ENCODE results near the gene CCN5. TPM values are rescaled to one million over a fixed set of nuclear protein-coding genes. Genes with fewer than 3 reads are reported as not detected.

The CCN5 gene
- total RNA-seq, 6 experiments from 2014 or later, result 0.92 to 6.1 (median 1.5) TPM

GRCh38 chr20:44702776-44703175 lies 12.4 kb upstream of the CCN5 start:
- no peaks in the 10 kb centered on the region for H3K27me3 ChIP-seq
- 15% methylated on average over 5 of the region's 9 CpGs for WGBS (ENCODE audit: insufficient coverage, low coverage, low lambda C conversion rate, missing lambda C conversion rate)
- no peaks in the 10 kb centered on the region for H3K36me3 ChIP-seq
- intact Hi-C loops (cut with DNase I), result no loop called here
- no peaks in the 10 kb centered on the region for H3K4me1 ChIP-seq
- H3K27ac ChIP-seq, result no peak overlapping the region
- H3K4me3 ChIP-seq, result no peak overlapping the region
- H3K9me3 ChIP-seq, result no peaks in the 10 kb centered on the region
- TF ChIP-seq POLR2A (IDR thresholded peaks at IDR 0.05) (no peak), CTCF (IDR thresholded peaks at IDR 0.05) (no peak)
- DNase-seq, result peak in 2 of 3 donors; percentile 39 to 56
- peak; percentile 52 to 71 (median 54) for ATAC-seq

GRCh38 chr20:44703183-44703925 lies 11.8 kb upstream of the CCN5 start:
- DNase-seq, result no peak
- no peaks in the 10 kb centered on the region for H3K27me3 ChIP-seq
- intact Hi-C loops (cut with DNase I), result no loop called here
- TF ChIP-seq CTCF (IDR thresholded peaks at IDR 0.05), result no peak
- TF ChIP-seq POLR2A (IDR thresholded peaks at IDR 0.05), result no peak
- no peaks in the 10 kb centered on the region for H3K36me3 ChIP-seq
- H3K4me3 ChIP-seq, result no peak overlapping the region
- WGBS (ENCODE audit: insufficient coverage, low coverage, low lambda C conversion rate, missing lambda C conversion rate), result 73% methylated on average over 8 of the region's 12 CpGs
- ATAC-seq, result no peak
- H3K9me3 ChIP-seq, result no peaks in the 10 kb centered on the region
- no peaks in the 10 kb centered on the region for H3K4me1 ChIP-seq
- no peak overlapping the region for H3K27ac ChIP-seq

- DNase-seq (no peak), ATAC-seq (no peak)
- intact Hi-C loops (cut with DNase I), result no loop called here
- H3K4me1 ChIP-seq, result no peaks in the 10 kb centered on the region
- no peak for TF ChIP-seq POLR2A (IDR thresholded peaks at IDR 0.05)
- TF ChIP-seq CTCF (IDR thresholded peaks at IDR 0.05), result no peak
- 79% methylated on average over 2 of the region's 9 CpGs for WGBS (ENCODE audit: insufficient coverage, low coverage, low lambda C conversion rate, missing lambda C conversion rate)
- H3K27me3 ChIP-seq, result no peaks in the 10 kb centered on the region
- no peak overlapping the region for H3K27ac ChIP-seq
- H3K4me3 ChIP-seq, result no peak overlapping the region
- no peaks in the 10 kb centered on the region for H3K9me3 ChIP-seq
- no peaks in the 10 kb centered on the region for H3K36me3 ChIP-seq
Observed at GRCh38 chr20:44703956-44704488, 11.1 kb upstream of the CCN5 start.

GRCh38 chr20:44704551-44704971 lies 10.6 kb upstream of the CCN5 start:
- intact Hi-C loops (cut with DNase I), result no loop called here
- TF ChIP-seq CTCF (IDR thresholded peaks at IDR 0.05) (no peak), POLR2A (IDR thresholded peaks at IDR 0.05) (no peak)
- H3K4me1 ChIP-seq, result no peaks in the 10 kb centered on the region
- H3K4me3 ChIP-seq, result no peak overlapping the region
- H3K9me3 ChIP-seq, result no peaks in the 10 kb centered on the region
- no peak for ATAC-seq
- WGBS (ENCODE audit: insufficient coverage, low coverage, low lambda C conversion rate, missing lambda C conversion rate), result 63% methylated on average over 2 of the region's 4 CpGs
- H3K27ac ChIP-seq, result no peak overlapping the region
- no peak for DNase-seq
- no peaks in the 10 kb centered on the region for H3K36me3 ChIP-seq
- no peaks in the 10 kb centered on the region for H3K27me3 ChIP-seq
